Uterus (tissue), 4 donors: ENCODE results near the gene CORIN. TPM values are rescaled to one million over a fixed set of nuclear protein-coding genes. Genes with fewer than 3 reads are reported as not detected.
"Not testable (repeated sequence)": the region's sequence is repeated elsewhere in the genome, so short reads cannot be mapped to it uniquely, and the experiment has no call there.

Experiments
- DNase-seq, 2 donors: peaks; one replicate each; pipeline ENCODE4 v3.0.0-alpha.2; 2019 to 2020
- H3K27ac ChIP-seq, 2 donors: fragments of 200-600 bp; sonication (generic); 1 replicate in 1 of 2; 2 replicates in 1 of 2; pipeline ENCODE4 v1.5.1; 2016 to 2018
- H3K27me3 ChIP-seq, 2 donors: fragments of 200-600 bp; sonication (generic); one replicate each; pipeline ENCODE4 v1.5.1; 2018 to 2019; ENCODE audit warnings: control low read depth in 1 of 2
- H3K36me3 ChIP-seq, 2 donors: fragments of 200-600 bp; sonication (generic); one replicate each; pipeline ENCODE4 v1.5.1; 2019; ENCODE audit warnings: control low read depth in 1 of 2
- H3K4me1 ChIP-seq, 2 donors: fragments of 200-600 bp; sonication (generic); one replicate each; pipeline ENCODE4 v1.5.1; 2018 to 2019; ENCODE audit warnings: control low read depth in 1 of 2
- H3K4me3 ChIP-seq, 2 donors: fragments of 200-600 bp; sonication (generic); 1 replicate in 1 of 2; 2 replicates in 1 of 2; pipeline ENCODE4 v1.5.1; 2018 to 2019; ENCODE audit warnings: mild to moderate bottlenecking in 1 of 2
- H3K9me3 ChIP-seq, 2 donors: fragments of 200-600 bp; sonication (generic); one replicate each; pipeline ENCODE4 v1.5.1; 2019; ENCODE audit warnings: control low read depth in 1 of 2
- CTCF ChIP-seq, 4 experiments: fragments of 200-600 bp in 2 of 4; fragments of 450-650 bp in 2 of 4; sonication (generic) in 2 of 4; IDR thresholded peaks; one replicate each; pipeline ENCODE4 v1.5.1; 2016 to 2019; ENCODE audit warnings: antibody characterized with exemption in 4 of 4, mild to moderate bottlenecking in 2 of 4, moderate library complexity in 1 of 4
- POLR2A ChIP-seq, 2 donors: fragments of 450-650 bp; IDR thresholded peaks; one replicate each; pipeline ENCODE4 v1.6.1; 2016; ENCODE audit warnings: antibody characterized with exemption in 2 of 2, mild to moderate bottlenecking in 1 of 2, moderate library complexity in 1 of 2
- intact Hi-C: fragments of 100-400 bp; cut with DNase I; formaldehyde crosslinking; loops from one replicate; pipeline ENCODE4 v1.15.1; 2023; ENCODE audit warnings: low total_unique reads
- total RNA-seq, 4 donors: library from RNA; depleted of rRNA in 3 of 4; stranded (reverse); fragments of >200 nt in 3 of 4; gene quantifications; one replicate each; pipeline versions ENCODE4 v1.1.0 to v1.2.4, GENCODE V29; 2014 to 2023
- donor health status: DM: yes; HTN: yes; CAD: no.

Gene CORIN
- total RNA-seq, 4 donors from 2014 or later: 4.8 to 8.5 (median 6.4) TPM

DNA sequence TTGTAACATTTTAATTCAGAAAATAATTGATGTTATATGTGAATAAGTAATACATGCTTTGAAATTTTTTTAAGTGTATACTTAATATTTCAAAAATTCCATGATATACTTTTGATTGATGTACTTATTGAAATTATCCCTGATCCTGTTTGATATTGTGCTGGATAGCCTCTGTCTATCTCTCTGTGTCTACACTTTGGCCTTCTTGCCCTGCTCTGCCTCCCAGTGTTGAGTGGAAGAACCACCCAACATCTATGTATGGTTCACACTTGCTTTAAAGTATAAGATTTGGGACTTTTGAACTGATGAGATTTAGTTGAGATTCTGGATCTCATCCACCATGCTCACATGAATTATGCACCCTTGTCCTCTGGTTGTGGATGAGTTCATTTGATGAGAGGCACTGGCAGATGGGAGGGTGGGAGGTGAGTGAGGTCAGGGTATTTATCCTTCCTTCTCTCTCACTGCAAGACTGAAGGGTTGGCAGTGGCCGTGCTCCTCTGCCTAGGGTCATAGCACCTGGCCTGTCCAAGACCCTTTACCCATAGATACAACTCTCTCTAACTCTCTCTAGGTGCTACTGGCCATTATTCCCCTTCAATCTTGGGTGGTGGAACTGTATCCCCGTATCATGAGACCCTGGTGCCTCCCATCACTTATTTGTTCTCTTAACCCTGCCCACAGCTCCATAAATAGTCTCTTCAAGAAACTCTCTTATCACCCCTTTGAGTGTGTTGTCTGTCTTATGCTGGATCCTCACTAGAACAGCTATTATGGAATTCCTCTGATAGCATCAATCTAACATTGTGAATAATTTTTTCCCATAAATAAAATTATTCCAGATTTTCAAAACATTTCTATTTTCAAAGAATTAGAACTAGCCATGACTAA lies 75.2 kb downstream of the CORIN start:
- no peaks in the 10 kb centered on the region for H3K9me3 ChIP-seq
- no peak for DNase-seq
- intact Hi-C loops: no loop called here
- TF ChIP-seq CTCF (IDR thresholded peaks at IDR 0.05): no peak
- no peak for TF ChIP-seq POLR2A (IDR thresholded peaks at IDR 0.05)
- H3K36me3 ChIP-seq: no peaks in the 10 kb centered on the region
- no peaks in the 10 kb centered on the region for H3K27me3 ChIP-seq
- H3K27ac ChIP-seq: no peak overlapping the region
- H3K4me3 ChIP-seq: no peak overlapping the region
- no peaks in the 10 kb centered on the region for H3K4me1 ChIP-seq

DNA sequence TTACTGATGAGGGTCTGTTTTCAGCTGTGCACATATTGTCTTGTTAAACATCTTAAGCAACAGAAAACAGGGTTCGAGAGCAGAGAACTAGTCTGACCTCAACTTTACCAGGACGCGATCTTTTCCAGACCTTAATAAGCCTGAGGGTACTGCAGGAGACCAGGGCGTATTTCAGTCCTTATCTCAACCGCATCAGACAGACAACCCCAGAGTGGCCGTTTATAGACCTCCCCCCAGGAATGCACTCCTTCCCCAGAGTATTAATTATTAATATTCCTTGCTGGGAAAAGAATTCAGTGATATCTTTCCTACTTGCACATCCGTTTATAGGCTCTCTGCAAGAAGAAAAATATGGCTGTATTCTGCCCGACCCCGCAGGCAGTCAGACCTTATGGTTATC lies 84.6 kb downstream of the CORIN start:
- intact Hi-C loops, H3K9me3 ChIP-seq, H3K4me3 ChIP-seq, H3K27me3 ChIP-seq, H3K36me3 ChIP-seq, H3K4me1 ChIP-seq, H3K27ac ChIP-seq, DNase-seq: not testable (repeated sequence)

DNA sequence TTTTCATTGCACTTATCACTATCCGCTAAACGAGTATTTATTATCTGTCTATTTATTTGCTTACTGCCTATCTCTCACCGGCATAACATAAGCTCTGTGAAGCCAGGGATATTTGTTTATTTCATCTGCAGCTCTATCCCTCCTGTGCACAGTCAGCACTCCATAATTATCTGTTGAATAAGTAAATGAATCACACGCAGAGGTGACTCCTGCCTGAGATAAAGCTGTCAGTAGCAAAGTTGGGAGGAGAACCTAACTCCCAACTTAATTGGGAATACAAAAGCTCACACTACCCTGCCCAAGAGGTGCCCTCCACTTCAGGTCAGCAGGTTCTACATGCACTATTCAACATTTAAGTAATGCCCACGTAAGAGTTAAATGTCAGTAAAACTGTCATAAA lies 85.7 kb downstream of the CORIN start:
- no peak for DNase-seq
- Histone ChIP-seq H3K9me3 (no peaks in the 10 kb centered on the region), H3K4me1 (no peaks in the 10 kb centered on the region), H3K27ac (no peak overlapping the region), H3K4me3 (no peak overlapping the region), H3K27me3 (no peaks in the 10 kb centered on the region), H3K36me3 (no peaks in the 10 kb centered on the region)
- intact Hi-C loops: no loop called here
- TF ChIP-seq CTCF (IDR thresholded peaks at IDR 0.05) (no peak), POLR2A (IDR thresholded peaks at IDR 0.05) (no peak)

DNA sequence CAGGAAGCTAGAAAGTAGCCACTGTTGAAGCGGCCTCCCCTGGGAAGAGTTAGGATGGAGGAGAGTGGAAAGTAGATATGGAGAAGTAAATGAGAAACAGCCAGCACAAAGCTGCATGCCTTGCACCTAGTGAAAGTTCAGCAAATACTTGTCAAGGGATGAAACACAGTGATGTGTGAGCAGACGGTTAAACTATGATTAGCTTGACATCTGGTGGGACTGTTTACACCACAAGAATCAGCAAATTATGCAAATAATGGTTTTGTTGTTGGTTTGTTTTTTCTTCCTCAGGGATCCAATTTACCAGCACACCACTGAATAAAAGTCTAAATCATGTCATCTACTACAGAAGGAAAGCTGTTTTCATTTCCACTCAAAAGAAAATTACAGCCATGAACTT lies 87.1 kb downstream of the CORIN start:
- intact Hi-C loops: no loop called here
- TF ChIP-seq CTCF (IDR thresholded peaks at IDR 0.05): no peak
- TF ChIP-seq POLR2A (IDR thresholded peaks at IDR 0.05): no peak
- Histone ChIP-seq H3K36me3 (no peaks in the 10 kb centered on the region), H3K9me3 (no peaks in the 10 kb centered on the region), H3K27ac (no peak overlapping the region), H3K27me3 (no peaks in the 10 kb centered on the region), H3K4me1 (no peaks in the 10 kb centered on the region), H3K4me3 (no peak overlapping the region)
- DNase-seq: no peak

GRCh38 chr4:47749858-47750257 lies 88.0 kb downstream of the CORIN start:
- TF ChIP-seq POLR2A (IDR thresholded peaks at IDR 0.05) (no peak), CTCF (IDR thresholded peaks at IDR 0.05) (no peak)
- Histone ChIP-seq H3K27me3 (no peaks in the 10 kb centered on the region), H3K36me3 (no peaks in the 10 kb centered on the region), H3K4me1 (no peaks in the 10 kb centered on the region), H3K9me3 (no peaks in the 10 kb centered on the region), H3K27ac (no peak overlapping the region), H3K4me3 (no peak overlapping the region)
- DNase-seq: no peak
- intact Hi-C loops: no loop called here
